ENCODE data around the gene KCNA5. TPM values are rescaled to one million over a fixed set of nuclear protein-coding genes. Genes with fewer than 3 reads are reported as not detected.

Gene KCNA5
- total RNA-seq, 1 donor from 2014 or later, result not detected

DNA sequence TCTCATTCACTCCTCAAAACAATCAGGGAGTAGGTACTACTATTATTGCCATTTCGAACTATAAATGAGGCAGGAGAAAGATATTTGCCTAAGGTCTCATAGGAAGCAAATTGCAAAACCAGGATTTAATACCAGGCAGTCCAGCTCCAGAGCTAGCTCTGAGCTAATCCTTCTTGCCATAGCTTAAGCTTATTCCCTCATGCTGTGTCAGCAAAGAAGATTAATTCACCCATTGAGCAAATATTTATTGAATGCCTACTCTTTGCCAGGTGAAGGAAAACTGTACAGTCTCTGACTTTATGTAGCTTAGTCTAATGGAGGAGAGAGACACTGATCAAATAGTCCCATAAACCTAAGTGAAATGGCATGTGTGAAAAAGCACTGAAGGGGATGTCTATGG lies 19.5 kb downstream of the KCNA5 start:
- intact Hi-C loops (cut with micrococcal nuclease), result no loop called here

GRCh38 chr12:5064913-5065490 lies 21.3 kb downstream of the KCNA5 start:
- intact Hi-C loops (cut with micrococcal nuclease), result no loop called here

DNA sequence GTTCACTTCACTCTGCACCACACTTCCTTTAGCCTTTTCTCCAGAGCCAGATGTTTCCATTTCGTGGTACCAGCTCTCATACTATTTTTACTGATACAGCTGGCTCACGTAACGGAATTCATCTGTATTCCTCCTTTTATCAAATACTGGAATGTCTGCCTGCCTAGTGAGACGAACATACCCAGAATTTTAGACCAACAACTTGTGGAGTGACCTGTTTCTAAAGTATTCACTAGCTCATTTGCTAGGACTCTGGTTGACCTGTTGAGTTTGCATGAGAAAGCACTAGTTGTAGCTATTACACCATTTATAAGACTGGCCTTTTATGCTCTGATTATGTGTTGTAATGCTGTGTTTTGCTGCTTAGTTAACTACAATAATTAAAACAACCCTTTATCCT lies 22.6 kb downstream of the KCNA5 start:
- intact Hi-C loops (cut with micrococcal nuclease), result no loop called here

DNA sequence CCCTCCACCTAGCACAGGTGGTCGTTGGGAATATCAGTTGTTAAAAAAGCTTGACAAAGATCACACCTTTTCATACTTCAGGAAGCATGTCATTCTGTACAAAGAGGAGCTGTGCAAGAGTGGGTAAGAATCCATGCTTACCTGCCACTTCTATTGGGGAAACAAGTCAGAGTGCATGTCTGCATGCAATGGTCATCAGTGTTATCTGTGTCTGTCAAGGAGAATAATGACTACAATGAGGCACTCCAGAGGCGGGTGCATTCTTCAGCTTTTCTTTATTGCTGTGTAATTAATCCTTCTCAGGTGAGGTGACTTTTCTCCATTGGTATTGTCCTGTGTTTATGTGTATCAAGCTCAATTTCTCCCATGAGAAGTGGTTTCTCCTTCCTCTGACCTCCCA lies 24.4 kb downstream of the KCNA5 start:
- intact Hi-C loops (cut with micrococcal nuclease), result no loop called here

- intact Hi-C loops (cut with micrococcal nuclease), result no loop called here
These were observed 24.9 kb downstream of the KCNA5 start for GRCh38 chr12:5068619-5069018.

DNA sequence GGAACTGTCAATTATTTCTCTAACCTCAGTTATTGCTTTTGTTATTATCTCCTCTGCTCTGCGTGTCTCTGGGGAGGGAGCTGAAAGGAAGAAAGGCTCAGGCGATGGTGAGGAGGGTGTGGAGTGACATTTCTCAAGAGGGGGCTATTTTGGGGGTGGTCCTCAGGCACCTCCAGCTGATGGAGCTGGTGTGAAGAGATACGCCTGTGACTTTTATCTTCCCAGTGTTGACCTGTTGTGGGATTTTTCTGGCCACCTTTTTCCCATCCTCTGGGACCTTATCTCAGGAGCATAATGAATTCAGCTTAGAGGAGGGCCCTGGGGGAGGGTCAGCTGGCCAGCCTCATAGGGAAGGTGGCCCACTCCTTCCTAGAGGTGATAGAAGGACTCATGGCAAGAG lies 26.4 kb downstream of the KCNA5 start:
- intact Hi-C loops (cut with micrococcal nuclease), result no loop called here

DNA sequence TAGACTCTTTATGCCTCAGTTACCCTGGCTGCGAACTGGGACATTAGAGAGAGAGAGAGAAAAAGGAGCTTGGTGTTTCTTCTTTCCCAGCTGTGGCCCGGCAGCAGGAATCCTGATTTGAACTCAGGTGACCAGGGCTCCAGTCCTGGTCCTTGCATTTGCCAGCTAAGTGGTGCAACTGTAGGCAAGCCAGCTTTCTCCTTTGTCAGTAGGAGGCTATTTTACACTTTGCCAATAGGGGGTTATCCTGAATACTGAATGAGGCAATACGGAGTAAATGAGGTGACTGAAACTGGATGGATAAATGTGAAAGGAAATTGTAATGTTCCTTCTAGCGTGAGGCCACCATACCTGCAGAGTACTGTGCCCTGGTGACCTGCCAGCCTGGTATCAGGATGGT lies 27.8 kb downstream of the KCNA5 start:
- intact Hi-C loops (cut with micrococcal nuclease), result no loop called here

- intact Hi-C loops (cut with micrococcal nuclease), result no loop called here
These were observed 28.6 kb downstream of the KCNA5 start for GRCh38 chr12:5072311-5072710.

- intact Hi-C loops (cut with micrococcal nuclease), result no loop called here
These were observed 29.4 kb downstream of the KCNA5 start for GRCh38 chr12:5073054-5073453.

GRCh38 chr12:5073853-5074252 lies 30.2 kb downstream of the KCNA5 start:
- intact Hi-C loops (cut with micrococcal nuclease), result no loop called here

DNA sequence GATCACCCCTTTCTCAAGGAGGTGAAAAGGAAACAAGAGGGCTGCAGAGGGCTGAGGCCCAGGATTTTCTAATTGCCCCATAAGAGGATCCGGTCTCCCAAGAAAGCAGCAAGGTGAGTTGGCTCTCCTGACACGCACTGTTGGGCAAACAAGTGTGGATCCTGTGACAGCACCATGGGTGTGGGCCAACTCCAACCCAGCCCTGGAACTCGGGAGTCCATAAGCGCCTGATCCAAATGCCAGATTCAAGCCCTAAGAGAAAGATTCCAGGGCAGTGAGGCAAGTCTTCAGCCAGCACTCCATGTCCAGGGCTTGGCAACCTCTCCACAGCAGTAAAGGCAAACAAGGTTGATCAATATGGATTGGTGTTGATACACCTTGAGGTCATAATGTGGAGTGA lies 33.1 kb downstream of the KCNA5 start:
- intact Hi-C loops (cut with micrococcal nuclease), result no loop called here

GRCh38 chr12:5078423-5078822 lies 34.7 kb downstream of the KCNA5 start:
- intact Hi-C loops (cut with micrococcal nuclease), result no loop called here

- intact Hi-C loops (cut with micrococcal nuclease), result loop anchor here (10.0 kb wide), 1 partner anchor 726 kb away; no protein-coding TSS in a partner anchor
These were observed 37.3 kb downstream of the KCNA5 start for GRCh38 chr12:5081016-5081415.

DNA sequence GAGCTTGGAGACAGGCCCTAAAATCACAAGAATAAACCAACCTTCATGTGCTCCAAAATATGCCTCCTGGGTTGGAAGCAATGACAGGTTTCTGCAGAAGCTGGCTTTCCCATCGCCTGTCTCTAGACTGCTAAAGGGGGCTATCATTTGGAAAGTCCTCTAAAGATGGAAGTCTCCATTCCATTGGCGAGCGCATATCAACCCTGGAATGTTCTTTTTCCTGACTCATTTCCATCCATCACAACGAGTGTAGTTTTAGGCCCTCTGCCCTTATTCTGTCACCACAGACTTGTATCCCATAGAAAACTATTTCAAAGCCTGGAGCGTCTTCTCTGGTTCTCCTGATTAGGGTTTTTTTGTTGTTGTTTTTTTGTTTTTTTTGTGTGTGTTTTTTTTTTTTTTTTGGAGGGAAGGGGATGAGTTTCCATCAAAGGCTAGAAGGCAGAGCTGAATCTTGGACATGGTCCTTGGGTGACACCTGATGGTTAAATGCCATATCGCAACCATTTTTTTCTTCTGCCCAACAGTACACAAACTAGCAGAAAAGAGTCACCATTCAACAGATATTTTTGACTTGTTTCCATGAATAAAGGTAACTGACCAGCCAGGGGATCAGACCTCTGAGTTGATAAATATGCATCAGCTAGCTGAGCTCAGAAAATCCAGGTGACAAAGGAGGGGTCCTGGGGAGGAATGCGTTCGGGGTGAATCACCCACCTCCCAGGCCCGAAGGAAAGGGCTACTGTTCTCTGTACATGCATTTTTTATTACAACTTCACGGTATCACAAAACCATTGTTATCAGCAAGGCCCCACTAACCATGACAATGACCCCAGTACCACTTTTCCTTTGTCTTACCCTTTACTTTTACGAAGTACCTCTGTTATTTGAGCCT lies 40.5 kb downstream of the KCNA5 start:
- intact Hi-C loops (cut with micrococcal nuclease), result loop anchor here (1.0 to 10.0 kb wide), 3 partner anchors 62 to 729 kb away; no protein-coding TSS in a partner anchor

DNA sequence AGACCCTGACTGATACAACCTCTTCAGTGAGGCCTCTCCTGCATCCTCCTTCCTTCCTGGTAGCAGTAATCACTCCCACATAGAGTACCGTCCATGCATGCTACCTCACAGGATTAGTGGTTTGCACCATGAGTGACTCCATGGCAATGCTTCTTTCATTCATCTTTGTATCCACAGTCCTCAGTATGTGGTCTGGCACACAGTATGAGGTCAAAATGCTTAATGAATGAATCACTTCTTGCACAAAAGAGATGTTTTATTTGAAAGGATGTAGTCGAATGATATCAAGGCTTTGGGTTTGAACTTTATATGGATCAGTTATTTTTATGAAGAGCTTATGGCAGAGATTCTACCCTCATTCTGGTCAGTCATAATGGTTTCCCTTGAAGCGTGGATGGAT lies 42.2 kb downstream of the KCNA5 start:
- intact Hi-C loops (cut with micrococcal nuclease), result loop anchor here (2.0 to 10.0 kb wide), 2 partner anchors 231 to 731 kb away; no protein-coding TSS in a partner anchor

DNA sequence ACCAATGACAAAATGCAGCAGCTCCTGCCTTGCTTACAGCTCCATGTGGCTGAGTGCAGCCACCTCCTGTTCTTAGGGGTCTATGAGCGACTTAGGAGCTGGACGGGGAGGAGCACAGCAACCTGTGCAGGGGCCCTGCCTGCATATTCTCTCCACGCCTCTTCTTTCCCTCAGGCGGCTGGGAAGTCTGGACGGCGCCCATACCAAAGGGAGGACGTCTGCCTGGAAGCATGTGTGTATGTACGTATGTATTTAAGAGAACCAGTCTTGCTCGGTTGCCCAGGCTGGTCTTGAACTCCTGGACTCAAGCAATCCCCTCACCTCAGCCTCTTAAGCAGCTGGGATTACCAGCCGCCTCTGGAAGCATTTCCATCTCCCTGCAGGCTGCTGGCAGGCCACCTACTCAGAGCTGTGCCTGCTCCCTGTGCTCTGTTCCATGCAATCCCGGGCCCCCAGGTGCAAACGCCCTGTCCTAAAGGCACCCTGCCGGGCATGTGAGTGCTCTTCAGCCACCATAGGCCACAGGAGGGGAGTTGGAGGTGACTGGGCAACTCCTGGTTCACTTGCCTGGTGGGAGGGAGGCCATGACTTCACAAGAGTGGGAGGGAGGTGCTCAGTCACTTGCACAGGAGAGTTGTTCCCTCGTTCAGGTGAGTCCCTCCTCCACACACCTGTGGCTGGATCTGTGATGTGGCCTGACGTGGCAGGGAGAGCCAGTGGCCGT lies 44.3 kb downstream of the KCNA5 start:
- intact Hi-C loops (cut with micrococcal nuclease), result loop anchor here (10.0 kb wide), 1 partner anchor 733 kb away; no protein-coding TSS in a partner anchor

GRCh38 chr12:5088586-5089264 lies 45.0 kb downstream of the KCNA5 start:
- intact Hi-C loops (cut with micrococcal nuclease), result loop anchor here (10.0 kb wide), 1 partner anchor 734 kb away; no protein-coding TSS in a partner anchor

GRCh38 chr12:5094551-5094950 lies 50.9 kb downstream of the KCNA5 start:
- intact Hi-C loops (cut with micrococcal nuclease), result no loop called here

- intact Hi-C loops (cut with micrococcal nuclease), result no loop called here
These were observed 51.3 kb downstream of the KCNA5 start for GRCh38 chr12:5094986-5095385.
